ENCODE data around the gene CAB39L.

CAB39L gene

GRCh38 chr13:49472186-49472585 is 28.3 kb upstream of the CAB39L start:
- Histone ChIP-seq H3K79me1 (ENCODE audit: low read length) (no peaks in the 10 kb centered on the region), H3K4ac (ENCODE audit: low read depth, low read length) (no peak overlapping the region), H3K23ac (ENCODE audit: low read length) (no peak overlapping the region), H3K27ac (ENCODE audit: low read depth, low read length) (no peak overlapping the region), H3K9ac (ENCODE audit: low read length) (no peak overlapping the region), H3K18ac (ENCODE audit: low read length) (no peak overlapping the region), H4K8ac (ENCODE audit: low read depth, low read length) (no peak overlapping the region), H3K14ac (ENCODE audit: low read length) (no peak overlapping the region), H4K12ac (ENCODE audit: low read depth, low read length) (no peak overlapping the region), H4K91ac (ENCODE audit: low read depth, low read length) (no peak overlapping the region), H2BK5ac (ENCODE audit: low read depth, low read length, poor library complexity) (no peak overlapping the region), H2BK12ac (ENCODE audit: low read length) (no peak overlapping the region), H3K4me3 (ENCODE audit: low read depth, low read length) (no peak overlapping the region), H2BK120ac (ENCODE audit: insufficient read depth, low read length, poor library complexity) (no peak overlapping the region), H3K79me2 (ENCODE audit: control insufficient read depth, insufficient read depth, low read length, poor library complexity) (no peaks in the 10 kb centered on the region), H2AFZ (ENCODE audit: insufficient read depth, low read length, poor library complexity) (no peak overlapping the region), H3K27me3 (ENCODE audit: insufficient read depth, low read length) (no peaks in the 10 kb centered on the region), H3K4me1 (ENCODE audit: control insufficient read depth in 1 of 2, insufficient read depth in 2 of 2, low read length in 2 of 2) (no peaks in the 10 kb centered on the region), H3K4me2 (ENCODE audit: low read length) (no peak overlapping the region), H3K36me3 (ENCODE audit: control insufficient read depth in 1 of 2, insufficient read depth in 2 of 2, low read length in 2 of 2) (peaks cover 1 to 5% of the 10 kb centered on the region in 2 experiments), H2AK5ac (ENCODE audit: low read length) (no peak overlapping the region), H3K9me3 (ENCODE audit: insufficient read depth, low read depth, low read length) (no peaks in the 10 kb centered on the region)
- no peak for DNase-seq
- WGBS (ENCODE audit: extremely low coverage, insufficient coverage, insufficient read length): no CpG with 5 or more reads among the region's 1 CpG

DNA sequence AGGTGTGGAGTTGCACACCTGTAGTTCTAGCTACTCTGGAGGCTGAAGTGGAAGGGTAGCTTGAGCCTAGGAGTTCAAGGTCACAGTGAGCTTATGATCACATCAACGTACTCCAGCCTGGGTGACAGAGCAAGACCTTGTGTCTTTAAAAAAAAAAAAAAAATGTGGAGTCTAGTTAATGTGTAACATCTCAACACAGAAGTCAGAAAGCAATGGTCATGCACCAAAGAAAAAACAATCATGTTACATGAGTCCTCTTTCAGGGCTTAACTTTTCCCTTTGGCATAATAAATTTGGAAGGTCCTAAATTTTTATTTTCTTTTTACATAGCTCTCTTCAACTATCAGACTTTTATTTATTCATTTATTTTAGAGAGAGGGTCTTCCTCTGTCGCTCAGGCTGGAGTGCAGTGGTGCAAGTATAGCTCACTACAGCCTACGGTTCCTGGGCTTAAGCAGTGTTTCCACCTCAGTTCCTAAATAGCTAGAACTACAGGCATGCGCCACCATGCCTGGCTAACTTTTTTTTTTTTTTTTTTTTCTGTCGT is 22.5 kb upstream of the CAB39L start:
- H4K91ac ChIP-seq (ENCODE audit: low read depth, low read length): no peak overlapping the region
- WGBS (ENCODE audit: extremely low coverage, insufficient coverage, insufficient read length): no CpG with 5 or more reads among the region's 5 CpGs

GRCh38 chr13:49464621-49465325 is 20.9 kb upstream of the CAB39L start:
- no CpG with 5 or more reads among the region's 4 CpGs for WGBS (ENCODE audit: extremely low coverage, insufficient coverage, insufficient read length)

More for the DNA sequence above, 22.5 kb upstream of the CAB39L start:
- no peak overlapping the region for H3K23ac ChIP-seq (ENCODE audit: low read length)
- no peak overlapping the region for H2AK5ac ChIP-seq (ENCODE audit: low read length)
- no peak overlapping the region for H4K8ac ChIP-seq (ENCODE audit: low read depth, low read length)
- H3K9me3 ChIP-seq (ENCODE audit: insufficient read depth, low read depth, low read length): peaks cover 3% of the 10 kb centered on the region
- no peak overlapping the region for H2BK12ac ChIP-seq (ENCODE audit: low read length)
- no peaks in the 10 kb centered on the region for H3K79me1 ChIP-seq (ENCODE audit: low read length)
- no peak overlapping the region for H3K4ac ChIP-seq (ENCODE audit: low read depth, low read length)
- H3K27me3 ChIP-seq (ENCODE audit: insufficient read depth, low read length): no peaks in the 10 kb centered on the region
- no peak overlapping the region for H3K4me3 ChIP-seq (ENCODE audit: low read depth, low read length)
- no peak overlapping the region for H3K9ac ChIP-seq (ENCODE audit: low read length)
- no peak overlapping the region for H2AFZ ChIP-seq (ENCODE audit: insufficient read depth, low read length, poor library complexity)
- no peak overlapping the region for H3K14ac ChIP-seq (ENCODE audit: low read length)
- H3K79me2 ChIP-seq (ENCODE audit: control insufficient read depth, insufficient read depth, low read length, poor library complexity): no peaks in the 10 kb centered on the region
- H3K36me3 ChIP-seq (ENCODE audit: control insufficient read depth in 1 of 2, insufficient read depth in 2 of 2, low read length in 2 of 2): peaks cover 5 to 6% of the 10 kb centered on the region in 2 experiments
- H3K4me2 ChIP-seq (ENCODE audit: low read length): no peak overlapping the region
- no peak overlapping the region for H4K12ac ChIP-seq (ENCODE audit: low read depth, low read length)
- no peak overlapping the region for H3K18ac ChIP-seq (ENCODE audit: low read length)
- H3K27ac ChIP-seq (ENCODE audit: low read depth, low read length): no peak overlapping the region
- no peak overlapping the region for H2BK120ac ChIP-seq (ENCODE audit: insufficient read depth, low read length, poor library complexity)
- no peak overlapping the region for H2BK5ac ChIP-seq (ENCODE audit: low read depth, low read length, poor library complexity)
- H3K4me1 ChIP-seq (ENCODE audit: control insufficient read depth in 1 of 2, insufficient read depth in 2 of 2, low read length in 2 of 2): no peaks in the 10 kb centered on the region
- DNase-seq: no peak

DNA sequence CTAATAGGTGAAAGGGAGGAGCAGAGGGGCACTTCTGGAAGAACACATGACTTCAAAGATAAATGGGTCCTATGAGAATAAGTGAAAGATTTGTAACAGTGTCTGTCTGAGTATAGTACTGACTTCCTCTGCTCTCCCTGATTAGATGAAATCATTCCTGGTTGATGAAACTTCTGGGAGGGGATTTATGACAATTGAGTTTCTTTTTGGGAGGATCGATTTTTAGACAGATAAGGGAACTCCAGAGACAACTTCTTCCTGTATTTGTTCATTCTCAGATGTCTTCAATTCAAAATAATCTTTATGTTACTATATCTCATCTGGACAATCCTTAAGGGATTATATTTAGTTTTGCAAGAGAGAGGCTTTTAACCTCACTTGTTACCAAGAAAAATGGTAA is 20.2 kb upstream of the CAB39L start:
- H3K4ac ChIP-seq (ENCODE audit: low read depth, low read length): no peak overlapping the region
- WGBS (ENCODE audit: extremely low coverage, insufficient coverage, insufficient read length): no CpG with 5 or more reads among the region's 1 CpG

More at GRCh38 chr13:49464621-49465325, 20.9 kb upstream of the CAB39L start:
- H3K9ac ChIP-seq (ENCODE audit: low read length): no peak overlapping the region
- peaks cover 3% of the 10 kb centered on the region for H3K9me3 ChIP-seq (ENCODE audit: insufficient read depth, low read depth, low read length)
- no peaks in the 10 kb centered on the region for H3K79me1 ChIP-seq (ENCODE audit: low read length)
- H2AK5ac ChIP-seq (ENCODE audit: low read length): no peak overlapping the region
- no peaks in the 10 kb centered on the region for H3K4me1 ChIP-seq (ENCODE audit: control insufficient read depth in 1 of 2, insufficient read depth in 2 of 2, low read length in 2 of 2)
- H3K4me2 ChIP-seq (ENCODE audit: low read length): no peak overlapping the region
- H3K23ac ChIP-seq (ENCODE audit: low read length): no peak overlapping the region
- H3K27me3 ChIP-seq (ENCODE audit: insufficient read depth, low read length): no peaks in the 10 kb centered on the region
- no peak overlapping the region for H2BK5ac ChIP-seq (ENCODE audit: low read depth, low read length, poor library complexity)
- H3K4ac ChIP-seq (ENCODE audit: low read depth, low read length): no peak overlapping the region
- no peak for DNase-seq
- H2BK120ac ChIP-seq (ENCODE audit: insufficient read depth, low read length, poor library complexity): no peak overlapping the region
- H3K18ac ChIP-seq (ENCODE audit: low read length): no peak overlapping the region
- no peak overlapping the region for H4K8ac ChIP-seq (ENCODE audit: low read depth, low read length)
- H4K12ac ChIP-seq (ENCODE audit: low read depth, low read length): no peak overlapping the region
- H3K14ac ChIP-seq (ENCODE audit: low read length): no peak overlapping the region
- H2BK12ac ChIP-seq (ENCODE audit: low read length): no peak overlapping the region
- H3K36me3 ChIP-seq (ENCODE audit: control insufficient read depth in 1 of 2, insufficient read depth in 2 of 2, low read length in 2 of 2): peaks cover 5 to 6% of the 10 kb centered on the region in 2 experiments
- no peak overlapping the region for H2AFZ ChIP-seq (ENCODE audit: insufficient read depth, low read length, poor library complexity)
- no peak overlapping the region for H3K27ac ChIP-seq (ENCODE audit: low read depth, low read length)
- H3K79me2 ChIP-seq (ENCODE audit: control insufficient read depth, insufficient read depth, low read length, poor library complexity): no peaks in the 10 kb centered on the region
- no peak overlapping the region for H4K91ac ChIP-seq (ENCODE audit: low read depth, low read length)
- no peak overlapping the region for H3K4me3 ChIP-seq (ENCODE audit: low read depth, low read length)

More for the DNA sequence above, 20.2 kb upstream of the CAB39L start:
- Histone ChIP-seq H4K12ac (ENCODE audit: low read depth, low read length) (no peak overlapping the region), H2BK5ac (ENCODE audit: low read depth, low read length, poor library complexity) (no peak overlapping the region), H4K91ac (ENCODE audit: low read depth, low read length) (no peak overlapping the region), H3K4me1 (ENCODE audit: control insufficient read depth in 1 of 2, insufficient read depth in 2 of 2, low read length in 2 of 2) (no peaks in the 10 kb centered on the region), H3K79me1 (ENCODE audit: low read length) (no peaks in the 10 kb centered on the region), H2BK12ac (ENCODE audit: low read length) (no peak overlapping the region), H2AFZ (ENCODE audit: insufficient read depth, low read length, poor library complexity) (no peak overlapping the region), H3K18ac (ENCODE audit: low read length) (no peak overlapping the region), H4K8ac (ENCODE audit: low read depth, low read length) (no peak overlapping the region), H2AK5ac (ENCODE audit: low read length) (no peak overlapping the region), H3K27me3 (ENCODE audit: insufficient read depth, low read length) (no peaks in the 10 kb centered on the region), H3K36me3 (ENCODE audit: control insufficient read depth in 1 of 2, insufficient read depth in 2 of 2, low read length in 2 of 2) (peaks cover 5 to 6% of the 10 kb centered on the region in 2 experiments), H3K9ac (ENCODE audit: low read length) (no peak overlapping the region), H3K23ac (ENCODE audit: low read length) (no peak overlapping the region), H3K9me3 (ENCODE audit: insufficient read depth, low read depth, low read length) (peaks cover 3% of the 10 kb centered on the region), H3K4me3 (ENCODE audit: low read depth, low read length) (no peak overlapping the region), H2BK120ac (ENCODE audit: insufficient read depth, low read length, poor library complexity) (no peak overlapping the region), H3K79me2 (ENCODE audit: control insufficient read depth, insufficient read depth, low read length, poor library complexity) (no peaks in the 10 kb centered on the region), H3K27ac (ENCODE audit: low read depth, low read length) (no peak overlapping the region), H3K4me2 (ENCODE audit: low read length) (no peak overlapping the region), H3K14ac (ENCODE audit: low read length) (no peak overlapping the region)
- DNase-seq: no peak

Data from trophoblast cell (in vitro differentiated cells and primary cell).